ENCODE results near the gene ACVR1. TPM values are rescaled to one million over a fixed set of nuclear protein-coding genes. Genes with fewer than 3 reads are reported as not detected.

The ACVR1 gene
- total and polyA plus RNA-seq, 9 of the 15 experiments (the other 6 are each of a cell fraction or from before 2014, with no cell fraction given) = 3.8 to 14.3 (median 6.9) TPM

DNA sequence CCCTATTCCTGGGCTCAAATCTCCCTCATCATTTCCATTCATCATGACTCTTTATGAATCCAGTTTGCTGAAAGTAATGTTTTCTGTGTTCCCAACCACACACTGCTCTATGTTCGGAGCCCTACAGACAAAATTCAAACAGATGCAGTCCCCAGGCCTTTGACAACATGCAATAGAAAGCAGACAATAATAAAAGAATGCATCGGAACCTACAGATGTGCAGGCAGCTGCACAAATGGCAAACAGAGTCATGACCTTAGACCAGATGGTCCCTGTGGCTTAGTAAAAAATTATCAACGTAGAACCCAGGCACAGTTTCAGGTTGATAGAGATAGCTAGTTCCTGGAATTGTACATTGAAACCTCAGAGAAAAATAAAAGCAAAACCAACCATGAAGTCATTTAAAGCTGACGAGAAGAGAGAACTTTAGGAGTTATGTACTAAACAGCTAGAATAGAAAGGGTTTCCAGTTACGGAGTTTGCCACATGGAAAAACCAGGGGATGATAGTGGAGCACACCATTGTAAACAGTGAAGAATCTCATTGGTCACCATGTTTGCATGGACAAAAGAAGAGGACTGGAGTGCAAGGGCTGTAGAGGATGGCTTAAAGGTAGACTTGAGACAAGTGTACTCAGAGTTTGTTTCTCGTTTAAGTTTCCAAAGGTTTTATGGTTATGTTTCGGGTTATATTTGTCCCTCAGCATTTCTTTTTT lies 23.2 kb upstream of the ACVR1 start (continued):
- TF ChIP-seq RBM15 (IDR thresholded peaks at IDR 0.05; ENCODE audit: insufficient read depth, low read length) (no peak), ZC3H11A (IDR thresholded peaks at IDR 0.05; ENCODE audit: low read depth, low read length) (no peak), ILF3 (IDR thresholded peaks at IDR 0.05; ENCODE audit: borderline replicate concordance) (no peak; the same call in 1 of the 2 replicates), NCOA4 (IDR thresholded peaks at IDR 0.05; ENCODE audit: partially characterized antibody) (no peak), CCNT2 (IDR thresholded peaks at IDR 0.05; ENCODE audit: borderline replicate concordance, extremely low read depth, insufficient read length, low read depth, low read length) (no peak), ZNF584 (CRISPR knock-in tag; IDR thresholded peaks at IDR 0.05; ENCODE audit: low read depth) (no peak), ZBTB1 (CRISPR knock-in tag; IDR thresholded peaks at IDR 0.05; ENCODE audit: borderline replicate concordance, low read depth) (no peak), CHD2 (IDR thresholded peaks at IDR 0.05; ENCODE audit: low read depth, low read length) (no peak), HSF4 (CRISPR knock-in tag; IDR thresholded peaks at IDR 0.05; ENCODE audit: borderline replicate concordance) (no peak), HIVEP1 (CRISPR knock-in tag; IDR thresholded peaks at IDR 0.05) (no peak), ZNF785 (CRISPR knock-in tag; IDR thresholded peaks at IDR 0.05) (no peak), PCBP2 (IDR thresholded peaks at IDR 0.05; ENCODE audit: low read depth, low read length, poor library complexity, severe bottlenecking) (no peak), IFI16 (CRISPR knock-in tag; IDR thresholded peaks at IDR 0.05) (no peak)
- TF ChIP-seq, protein P1, sequence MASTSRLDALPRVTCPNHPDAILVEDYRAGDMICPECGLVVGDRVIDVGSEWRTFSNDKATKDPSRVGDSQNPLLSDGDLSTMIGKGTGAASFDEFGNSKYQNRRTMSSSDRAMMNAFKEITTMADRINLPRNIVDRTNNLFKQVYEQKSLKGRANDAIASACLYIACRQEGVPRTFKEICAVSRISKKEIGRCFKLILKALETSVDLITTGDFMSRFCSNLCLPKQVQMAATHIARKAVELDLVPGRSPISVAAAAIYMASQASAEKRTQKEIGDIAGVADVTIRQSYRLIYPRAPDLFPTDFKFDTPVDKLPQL (IDR thresholded peaks at IDR 0.05; ENCODE audit: extremely low read depth, insufficient read length) = no peak
- TF ChIP-seq, protein P2, sequence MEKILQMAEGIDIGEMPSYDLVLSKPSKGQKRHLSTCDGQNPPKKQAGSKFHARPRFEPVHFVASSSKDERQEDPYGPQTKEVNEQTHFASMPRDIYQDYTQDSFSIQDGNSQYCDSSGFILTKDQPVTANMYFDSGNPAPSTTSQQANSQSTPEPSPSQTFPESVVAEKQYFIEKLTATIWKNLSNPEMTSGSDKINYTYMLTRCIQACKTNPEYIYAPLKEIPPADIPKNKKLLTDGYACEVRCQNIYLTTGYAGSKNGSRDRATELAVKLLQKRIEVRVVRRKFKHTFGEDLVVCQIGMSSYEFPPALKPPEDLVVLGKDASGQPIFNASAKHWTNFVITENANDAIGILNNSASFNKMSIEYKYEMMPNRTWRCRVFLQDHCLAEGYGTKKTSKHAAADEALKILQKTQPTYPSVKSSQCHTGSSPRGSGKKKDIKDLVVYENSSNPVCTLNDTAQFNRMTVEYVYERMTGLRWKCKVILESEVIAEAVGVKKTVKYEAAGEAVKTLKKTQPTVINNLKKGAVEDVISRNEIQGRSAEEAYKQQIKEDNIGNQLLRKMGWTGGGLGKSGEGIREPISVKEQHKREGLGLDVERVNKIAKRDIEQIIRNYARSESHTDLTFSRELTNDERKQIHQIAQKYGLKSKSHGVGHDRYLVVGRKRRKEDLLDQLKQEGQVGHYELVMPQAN (IDR thresholded peaks at IDR 0.05; ENCODE audit: borderline replicate concordance) = no peak
- TF ChIP-seq, protein P3, sequence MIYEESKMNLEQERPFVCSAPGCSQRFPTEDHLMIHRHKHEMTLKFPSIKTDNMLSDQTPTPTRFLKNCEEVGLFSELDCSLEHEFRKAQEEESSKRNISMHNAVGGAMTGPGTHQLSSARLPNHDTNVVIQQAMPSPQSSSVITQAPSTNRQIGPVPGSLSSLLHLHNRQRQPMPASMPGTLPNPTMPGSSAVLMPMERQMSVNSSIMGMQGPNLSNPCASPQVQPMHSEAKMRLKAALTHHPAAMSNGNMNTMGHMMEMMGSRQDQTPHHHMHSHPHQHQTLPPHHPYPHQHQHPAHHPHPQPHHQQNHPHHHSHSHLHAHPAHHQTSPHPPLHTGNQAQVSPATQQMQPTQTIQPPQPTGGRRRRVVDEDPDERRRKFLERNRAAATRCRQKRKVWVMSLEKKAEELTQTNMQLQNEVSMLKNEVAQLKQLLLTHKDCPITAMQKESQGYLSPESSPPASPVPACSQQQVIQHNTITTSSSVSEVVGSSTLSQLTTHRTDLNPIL (CRISPR knock-in tag; IDR thresholded peaks at IDR 0.05) = no peak
- TF ChIP-seq, protein P4, sequence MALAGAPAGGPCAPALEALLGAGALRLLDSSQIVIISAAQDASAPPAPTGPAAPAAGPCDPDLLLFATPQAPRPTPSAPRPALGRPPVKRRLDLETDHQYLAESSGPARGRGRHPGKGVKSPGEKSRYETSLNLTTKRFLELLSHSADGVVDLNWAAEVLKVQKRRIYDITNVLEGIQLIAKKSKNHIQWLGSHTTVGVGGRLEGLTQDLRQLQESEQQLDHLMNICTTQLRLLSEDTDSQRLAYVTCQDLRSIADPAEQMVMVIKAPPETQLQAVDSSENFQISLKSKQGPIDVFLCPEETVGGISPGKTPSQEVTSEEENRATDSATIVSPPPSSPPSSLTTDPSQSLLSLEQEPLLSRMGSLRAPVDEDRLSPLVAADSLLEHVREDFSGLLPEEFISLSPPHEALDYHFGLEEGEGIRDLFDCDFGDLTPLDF (CRISPR knock-in tag; IDR thresholded peaks at IDR 0.05) = no peak
- TF ChIP-seq, protein P5, sequence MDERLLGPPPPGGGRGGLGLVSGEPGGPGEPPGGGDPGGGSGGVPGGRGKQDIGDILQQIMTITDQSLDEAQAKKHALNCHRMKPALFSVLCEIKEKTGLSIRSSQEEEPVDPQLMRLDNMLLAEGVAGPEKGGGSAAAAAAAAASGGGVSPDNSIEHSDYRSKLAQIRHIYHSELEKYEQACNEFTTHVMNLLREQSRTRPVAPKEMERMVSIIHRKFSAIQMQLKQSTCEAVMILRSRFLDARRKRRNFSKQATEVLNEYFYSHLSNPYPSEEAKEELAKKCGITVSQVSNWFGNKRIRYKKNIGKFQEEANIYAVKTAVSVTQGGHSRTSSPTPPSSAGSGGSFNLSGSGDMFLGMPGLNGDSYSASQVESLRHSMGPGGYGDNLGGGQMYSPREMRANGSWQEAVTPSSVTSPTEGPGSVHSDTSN (CRISPR knock-in tag; IDR thresholded peaks at IDR 0.05; ENCODE audit: low read depth) = no peak
- TF ChIP-seq, protein P5 (tag; conservative IDR thresholded peaks at IDR 0.05; ENCODE audit: low read depth) = no peak

Data from K562 (cell line).